HG03135 (cell line): Measurements from ENCODE around the gene SRC.
"Not testable (repeated sequence)": the region's sequence is repeated elsewhere in the genome, so short reads cannot be mapped to it uniquely, and the experiment has no call there.

Source experiments
- ATAC-seq: cut with Tn5 transposase; IDR thresholded peaks from one replicate; pipeline ENCODE4 v1.9.1; 2021; ENCODE audit warnings: mild to moderate bottlenecking, moderate library complexity; ENCODE audit not compliant: unreplicated experiment

Gene SRC

GRCh38 chr20:37361336-37361735 lies 15.4 kb downstream of the SRC start:
- ATAC-seq = no peak

- ATAC-seq = no peak
Observed at GRCh38 chr20:37362231-37362792, 16.4 kb downstream of the SRC start.

- ATAC-seq = no peak
Observed at GRCh38 chr20:37362821-37363220, 16.9 kb downstream of the SRC start.

GRCh38 chr20:37363221-37364012 lies 17.5 kb downstream of the SRC start:
- ATAC-seq = no peak

- ATAC-seq = no peak
Observed at GRCh38 chr20:37364013-37364926, 18.3 kb downstream of the SRC start.

- ATAC-seq = no peak
Observed at GRCh38 chr20:37364927-37365272, 19.0 kb downstream of the SRC start.

GRCh38 chr20:37365760-37366638 lies 20.1 kb downstream of the SRC start:
- ATAC-seq = peak; percentile 71

GRCh38 chr20:37366743-37367142 lies 20.8 kb downstream of the SRC start:
- peak; percentile 11 for ATAC-seq

GRCh38 chr20:37369846-37370245 lies 23.9 kb downstream of the SRC start:
- ATAC-seq = no peak

- not testable (repeated sequence) for ATAC-seq
Observed at GRCh38 chr20:37371845-37372244, 25.9 kb downstream of the SRC start.

- no peak for ATAC-seq
Observed at GRCh38 chr20:37372441-37372840, 26.5 kb downstream of the SRC start.

GRCh38 chr20:37373020-37373598 lies 27.2 kb downstream of the SRC start:
- ATAC-seq = no peak

- ATAC-seq = no peak
Observed at GRCh38 chr20:37375227-37375626, 29.3 kb downstream of the SRC start.

- ATAC-seq = no peak
Observed at GRCh38 chr20:37376324-37376723, 30.4 kb downstream of the SRC start.

GRCh38 chr20:37376791-37377190 lies 30.9 kb downstream of the SRC start:
- no peak for ATAC-seq

GRCh38 chr20:37377346-37378081 lies 31.6 kb downstream of the SRC start:
- no peak for ATAC-seq

- no peak for ATAC-seq
Observed at GRCh38 chr20:37378420-37378784, 32.5 kb downstream of the SRC start.

- ATAC-seq = no peak
Observed at GRCh38 chr20:37378785-37379598, 33.1 kb downstream of the SRC start.
